Measurements from ENCODE around the gene ACSS2.
A peak's percentile ranks its signal among the peaks of the same experiment; 100 is the strongest.

ACSS2 gene

GRCh38 chr20:34876406-34877282 is at the start of gene ACSS2:
ACSS2 (plus strand) TSS chr20:34876612; CDS start chr20:34876646, 34 bp downstream.
- DNase-seq (ENCODE audit: low read depth in 2 of 2), result peak in 1 of 2 donors; percentile 87

GRCh38 chr20:34829191-34829590 is 47.2 kb upstream of the ACSS2 start:
- no peak for DNase-seq (ENCODE audit: low read depth in 2 of 2)

- no peak for DNase-seq (ENCODE audit: low read depth in 2 of 2)
Observed at GRCh38 chr20:34831936-34832335, 44.5 kb upstream of the ACSS2 start.

- DNase-seq (ENCODE audit: low read depth in 2 of 2), result no peak
Observed at GRCh38 chr20:34834459-34834893, 41.9 kb upstream of the ACSS2 start.

- DNase-seq (ENCODE audit: low read depth in 2 of 2), result no peak
Observed at GRCh38 chr20:34842143-34842542, 34.3 kb upstream of the ACSS2 start.

- no peak for DNase-seq (ENCODE audit: low read depth in 2 of 2)
Observed at GRCh38 chr20:34843421-34843820, 33.0 kb upstream of the ACSS2 start.

GRCh38 chr20:34848597-34848996 is 27.8 kb upstream of the ACSS2 start:
- no peak for DNase-seq (ENCODE audit: low read depth in 2 of 2)

- DNase-seq (ENCODE audit: low read depth in 2 of 2), result no peak
Observed at GRCh38 chr20:34849778-34850177, 26.6 kb upstream of the ACSS2 start.

- DNase-seq (ENCODE audit: low read depth in 2 of 2), result no peak
Observed at GRCh38 chr20:34850969-34851368, 25.4 kb upstream of the ACSS2 start.

- no peak for DNase-seq (ENCODE audit: low read depth in 2 of 2)
Observed at GRCh38 chr20:34852298-34852697, 24.1 kb upstream of the ACSS2 start.

GRCh38 chr20:34859367-34859766 is 17.0 kb upstream of the ACSS2 start:
- no peak for DNase-seq (ENCODE audit: low read depth in 2 of 2)

- DNase-seq (ENCODE audit: low read depth in 2 of 2), result no peak
Observed at GRCh38 chr20:34859826-34860545, 16.4 kb upstream of the ACSS2 start.

GRCh38 chr20:34861386-34862084 is 14.9 kb upstream of the ACSS2 start:
- no peak for DNase-seq (ENCODE audit: low read depth in 2 of 2)

- no peak for DNase-seq (ENCODE audit: low read depth in 2 of 2)
Observed at GRCh38 chr20:34862724-34863123, 13.7 kb upstream of the ACSS2 start.

GRCh38 chr20:34863421-34863965 is 12.9 kb upstream of the ACSS2 start:
- no peak for DNase-seq (ENCODE audit: low read depth in 2 of 2)

GRCh38 chr20:34864216-34864615 is 12.2 kb upstream of the ACSS2 start:
- DNase-seq (ENCODE audit: low read depth in 2 of 2), result no peak

GRCh38 chr20:34871320-34871926 is 5.0 kb upstream of the ACSS2 start:
- DNase-seq (ENCODE audit: low read depth in 2 of 2), result no peak

GRCh38 chr20:34871966-34872621 is 4.3 kb upstream of the ACSS2 start:
- DNase-seq (ENCODE audit: low read depth in 2 of 2), result no peak

GRCh38 chr20:34872622-34873224 is 3.7 kb upstream of the ACSS2 start, which contains the start of gene GGT7:
GGT7 (minus strand) TSS chr20:34872856; CDS start chr20:34872815, 41 bp downstream.
- peak; percentile 81 to 82 for DNase-seq (ENCODE audit: low read depth in 2 of 2)

- DNase-seq (ENCODE audit: low read depth in 2 of 2), result no peak
Observed at GRCh38 chr20:34873583-34874093, 2.8 kb upstream of the ACSS2 start.

Measured in stimulated activated CD8-positive, alpha-beta memory T cell treated with anti-CD3 and anti-CD28 coated beads, Interleukin-15, amount 100 ng/mL, for 48 hours (primary cell).